Hepatocyte (in vitro differentiated cells): ENCODE data around the gene LRRIQ3.

Experiments
- CTCF ChIP-seq: fragments of 200-600 bp; sonication (generic); IDR thresholded peaks from 2 replicates; pipeline ENCODE4 v1.5.1; 2016; ENCODE audit warnings: antibody characterized with exemption, mild to moderate bottlenecking; ENCODE audit not compliant: poor library complexity
- EZH2 ChIP-seq: fragments of 200-600 bp; sonication (generic); IDR thresholded peaks from 2 replicates; pipeline ENCODE4 v1.6.1; 2016; ENCODE audit warnings: antibody characterized with exemption, mild to moderate bottlenecking, borderline replicate concordance
- EZH2phosphoT487 ChIP-seq: fragments of 200-600 bp; sonication (generic); IDR thresholded peaks from one replicate; pipeline ENCODE4 v1.6.1; 2018; ENCODE audit warnings: antibody characterized with exemption, mild to moderate bottlenecking, low read depth, moderate library complexity; ENCODE audit not compliant: unreplicated experiment, severe bottlenecking

GRCh38 chr1:74223453-74223852 lies 25.5 kb upstream of the LRRIQ3 start:
- TF ChIP-seq EZH2phosphoT487 (no peak), CTCF (no peak), EZH2 (no peak)
